ENCODE data around the gene KIR2DL1. TPM values are rescaled to one million over a fixed set of nuclear protein-coding genes. Genes with fewer than 3 reads are reported as not detected.
"Not testable (repeated sequence)": the region's sequence is repeated elsewhere in the genome, so short reads cannot be mapped to it uniquely, and the experiment has no call there.

KIR2DL1 gene
- total RNA-seq, 1 donor from 2014 or later: not detected

- not testable (repeated sequence) for H2AFZ ChIP-seq (ENCODE audit: low read depth, low read length); H3K4me3 ChIP-seq (ENCODE audit: insufficient read depth, low read depth, low read length); H3K79me2 ChIP-seq (ENCODE audit: insufficient read depth, low read length); H4K20me1 ChIP-seq (ENCODE audit: insufficient read depth, low read length); H3K27me3 ChIP-seq (ENCODE audit: insufficient read depth, low read length); H3K36me3 ChIP-seq (ENCODE audit: insufficient read depth, low read length); H3K4me2 ChIP-seq (ENCODE audit: low read length); H3K4me1 ChIP-seq (ENCODE audit: insufficient read depth, low read length); H3K27me3 Mint-ChIP-seq (ENCODE audit: low read depth, unreplicated experiment); H3K9me3 ChIP-seq (ENCODE audit: insufficient read depth, low read depth, low read length); H3K4me1 Mint-ChIP-seq (ENCODE audit: low read depth, unreplicated experiment); DNase-seq (ENCODE audit: low read depth); H3K27ac Mint-ChIP-seq (ENCODE audit: unreplicated experiment); H3K27ac ChIP-seq (ENCODE audit: low read depth, low read length); FAIRE-seq; H3K9ac ChIP-seq (ENCODE audit: low read length); H3K4me3 Mint-ChIP-seq (ENCODE audit: unreplicated experiment); H3K36me3 Mint-ChIP-seq (ENCODE audit: low read depth, unreplicated experiment)
- peaks cover 10% of the 10 kb centered on the region for H3K9me3 Mint-ChIP-seq (ENCODE audit: unreplicated experiment)
These were observed 9.3 kb downstream of the KIR2DL1 start for GRCh38 chr19:54778896-54779295.

- not testable (repeated sequence) for H3K4me3 Mint-ChIP-seq (ENCODE audit: unreplicated experiment); DNase-seq (ENCODE audit: low read depth); H3K4me1 Mint-ChIP-seq (ENCODE audit: low read depth, unreplicated experiment)
These were observed 13.3 kb downstream of the KIR2DL1 start for GRCh38 chr19:54782916-54783315.

GRCh38 chr19:54786091-54786723, 16.6 kb downstream of the KIR2DL1 start:
- not testable (repeated sequence) for H3K27ac ChIP-seq (ENCODE audit: low read depth, low read length); H3K27me3 Mint-ChIP-seq (ENCODE audit: low read depth, unreplicated experiment); H3K4me2 ChIP-seq (ENCODE audit: low read length); H4K20me1 ChIP-seq (ENCODE audit: insufficient read depth, low read length); H3K9ac ChIP-seq (ENCODE audit: low read length); H2AFZ ChIP-seq (ENCODE audit: low read depth, low read length); H3K4me1 ChIP-seq (ENCODE audit: insufficient read depth, low read length); H3K27ac Mint-ChIP-seq (ENCODE audit: unreplicated experiment); H3K4me3 ChIP-seq (ENCODE audit: insufficient read depth, low read depth, low read length); H3K79me2 ChIP-seq (ENCODE audit: insufficient read depth, low read length); FAIRE-seq; H3K36me3 ChIP-seq (ENCODE audit: insufficient read depth, low read length); H3K9me3 ChIP-seq (ENCODE audit: insufficient read depth, low read depth, low read length); H3K4me3 Mint-ChIP-seq (ENCODE audit: unreplicated experiment); H3K36me3 Mint-ChIP-seq (ENCODE audit: low read depth, unreplicated experiment); H3K27me3 ChIP-seq (ENCODE audit: insufficient read depth, low read length); DNase-seq (ENCODE audit: low read depth); H3K4me1 Mint-ChIP-seq (ENCODE audit: low read depth, unreplicated experiment)
- peaks cover 25% of the 10 kb centered on the region for H3K9me3 Mint-ChIP-seq (ENCODE audit: unreplicated experiment)

More at GRCh38 chr19:54782916-54783315, 13.3 kb downstream of the KIR2DL1 start:
- H3K27ac Mint-ChIP-seq (ENCODE audit: unreplicated experiment); H3K36me3 ChIP-seq (ENCODE audit: insufficient read depth, low read length); H4K20me1 ChIP-seq (ENCODE audit: insufficient read depth, low read length); H3K27me3 Mint-ChIP-seq (ENCODE audit: low read depth, unreplicated experiment); FAIRE-seq; H3K36me3 Mint-ChIP-seq (ENCODE audit: low read depth, unreplicated experiment); H3K9me3 ChIP-seq (ENCODE audit: insufficient read depth, low read depth, low read length); H3K4me1 ChIP-seq (ENCODE audit: insufficient read depth, low read length); H3K9ac ChIP-seq (ENCODE audit: low read length); H2AFZ ChIP-seq (ENCODE audit: low read depth, low read length); H3K79me2 ChIP-seq (ENCODE audit: insufficient read depth, low read length); H3K4me3 ChIP-seq (ENCODE audit: insufficient read depth, low read depth, low read length); H3K27ac ChIP-seq (ENCODE audit: low read depth, low read length); H3K4me2 ChIP-seq (ENCODE audit: low read length); H3K27me3 ChIP-seq (ENCODE audit: insufficient read depth, low read length): not testable (repeated sequence)
- H3K9me3 Mint-ChIP-seq (ENCODE audit: unreplicated experiment): peaks cover 23% of the 10 kb centered on the region

DNA sequence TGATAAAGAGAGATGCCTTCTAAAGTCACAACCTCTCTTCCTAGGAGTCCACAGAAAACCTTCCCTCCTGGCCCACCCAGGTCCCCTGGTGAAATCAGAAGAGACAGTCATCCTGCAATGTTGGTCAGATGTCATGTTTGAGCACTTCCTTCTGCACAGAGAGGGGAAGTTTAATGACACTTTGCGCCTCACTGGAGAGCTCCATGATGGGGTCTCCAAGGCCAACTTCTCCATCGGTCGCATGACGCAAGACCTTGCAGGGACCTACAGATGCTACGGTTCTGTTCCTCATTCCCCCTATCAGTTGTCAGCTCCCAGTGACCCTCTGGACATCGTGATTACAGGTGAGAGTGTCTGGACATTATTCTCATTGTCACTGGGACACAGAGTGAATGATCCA, 18.6 kb downstream of the KIR2DL1 start:
- not testable (repeated sequence) for H3K27me3 ChIP-seq (ENCODE audit: insufficient read depth, low read length); H3K4me3 ChIP-seq (ENCODE audit: insufficient read depth, low read depth, low read length); H3K9me3 ChIP-seq (ENCODE audit: insufficient read depth, low read depth, low read length); H3K4me1 ChIP-seq (ENCODE audit: insufficient read depth, low read length); H3K27ac ChIP-seq (ENCODE audit: low read depth, low read length); H3K4me2 ChIP-seq (ENCODE audit: low read length); H3K4me1 Mint-ChIP-seq (ENCODE audit: low read depth, unreplicated experiment); H4K20me1 ChIP-seq (ENCODE audit: insufficient read depth, low read length); H3K9ac ChIP-seq (ENCODE audit: low read length); H3K36me3 Mint-ChIP-seq (ENCODE audit: low read depth, unreplicated experiment); H3K79me2 ChIP-seq (ENCODE audit: insufficient read depth, low read length); H3K4me3 Mint-ChIP-seq (ENCODE audit: unreplicated experiment); H2AFZ ChIP-seq (ENCODE audit: low read depth, low read length); H3K36me3 ChIP-seq (ENCODE audit: insufficient read depth, low read length); DNase-seq (ENCODE audit: low read depth); H3K27me3 Mint-ChIP-seq (ENCODE audit: low read depth, unreplicated experiment); H3K27ac Mint-ChIP-seq (ENCODE audit: unreplicated experiment); FAIRE-seq
- H3K9me3 Mint-ChIP-seq (ENCODE audit: unreplicated experiment): peaks cover 21% of the 10 kb centered on the region

All from astrocyte (in vitro differentiated cells and primary cell).